ENCODE measurements around the gene MEAF6.

The MEAF6 gene

GRCh38 chr1:37473431-37474045, 41.0 kb downstream of the MEAF6 start:
- no peaks in the 10 kb centered on the region for H3K27me3 ChIP-seq (ENCODE audit: insufficient read depth, low read depth)
- H3K4me1 ChIP-seq (ENCODE audit: low read depth, poor library complexity, severe bottlenecking): peaks cover 43% of the 10 kb centered on the region
- H3K79me2 ChIP-seq (ENCODE audit: insufficient read depth, low read depth): peaks cover 41% of the 10 kb centered on the region
- 0 out of 2 replicates have a peak, but pooled peaks cover 3% of the 10 kb centered on the region for H4K20me1 ChIP-seq (ENCODE audit: insufficient read depth)
- no peak for TF ChIP-seq CTCF (conservative IDR thresholded peaks at IDR 0.05; ENCODE audit: low read depth, low read length)
- H3K4me2 ChIP-seq: peak overlapping the region; percentile 74
- no peak overlapping the region for H3K27ac ChIP-seq
- H3K4me3 ChIP-seq (IDR thresholded peaks at IDR 0.05; ENCODE audit: insufficient read depth, low read depth, low read length): no peak overlapping the region
- no peaks in the 10 kb centered on the region; the same call in 1 of the 2 replicates for H3K36me3 ChIP-seq (ENCODE audit: insufficient read depth)
- H3K9ac ChIP-seq: no peak overlapping the region
- H2AFZ ChIP-seq (ENCODE audit: low read depth): peak overlapping the region; percentile 82

GRCh38 chr1:37472994-37473393, 41.6 kb downstream of the MEAF6 start:
- no peak overlapping the region for H3K4me3 ChIP-seq (IDR thresholded peaks at IDR 0.05; ENCODE audit: insufficient read depth, low read depth, low read length)
- H3K27me3 ChIP-seq (ENCODE audit: insufficient read depth, low read depth): no peaks in the 10 kb centered on the region
- H3K4me2 ChIP-seq: peak overlapping the region; percentile 74; the same call in 1 of the 2 replicates
- no peak overlapping the region for H3K27ac ChIP-seq
- H3K9ac ChIP-seq: no peak overlapping the region
- no peaks in the 10 kb centered on the region; the same call in 1 of the 2 replicates for H3K36me3 ChIP-seq (ENCODE audit: insufficient read depth)
- no peaks in the 10 kb centered on the region for H4K20me1 ChIP-seq (ENCODE audit: insufficient read depth)
- peaks cover 36% of the 10 kb centered on the region for H3K79me2 ChIP-seq (ENCODE audit: insufficient read depth, low read depth)
- H2AFZ ChIP-seq (ENCODE audit: low read depth): no peak overlapping the region
- TF ChIP-seq CTCF (conservative IDR thresholded peaks at IDR 0.05; ENCODE audit: low read depth, low read length): no peak
- peaks cover 43% of the 10 kb centered on the region for H3K4me1 ChIP-seq (ENCODE audit: low read depth, poor library complexity, severe bottlenecking)

GRCh38 chr1:37472281-37472680, 42.3 kb downstream of the MEAF6 start:
- TF ChIP-seq CTCF (conservative IDR thresholded peaks at IDR 0.05; ENCODE audit: low read depth, low read length): no peak
- no peak overlapping the region for H3K9ac ChIP-seq
- no peak overlapping the region for H3K4me3 ChIP-seq (IDR thresholded peaks at IDR 0.05; ENCODE audit: insufficient read depth, low read depth, low read length)
- no peaks in the 10 kb centered on the region for H4K20me1 ChIP-seq (ENCODE audit: insufficient read depth)
- no peak overlapping the region for H2AFZ ChIP-seq (ENCODE audit: low read depth)
- peaks cover 39% of the 10 kb centered on the region for H3K4me1 ChIP-seq (ENCODE audit: low read depth, poor library complexity, severe bottlenecking)
- no peaks in the 10 kb centered on the region for H3K27me3 ChIP-seq (ENCODE audit: insufficient read depth, low read depth)
- H3K4me2 ChIP-seq: no peak overlapping the region
- peaks cover 29% of the 10 kb centered on the region for H3K79me2 ChIP-seq (ENCODE audit: insufficient read depth, low read depth)
- no peaks in the 10 kb centered on the region; the same call in 1 of the 2 replicates for H3K36me3 ChIP-seq (ENCODE audit: insufficient read depth)
- no peak overlapping the region for H3K27ac ChIP-seq

GRCh38 chr1:37471345-37472231, 43.0 kb downstream of the MEAF6 start:
- Histone ChIP-seq H3K4me3 (IDR thresholded peaks at IDR 0.05; ENCODE audit: insufficient read depth, low read depth, low read length) (no peak overlapping the region), H2AFZ (ENCODE audit: low read depth) (no peak overlapping the region), H3K4me1 (ENCODE audit: low read depth, poor library complexity, severe bottlenecking) (peaks cover 40% of the 10 kb centered on the region)

More at GRCh38 chr1:37471345-37472231, 43.0 kb downstream of the MEAF6 start:
- no peaks in the 10 kb centered on the region; the same call in 1 of the 2 replicates for H3K36me3 ChIP-seq (ENCODE audit: insufficient read depth)
- H3K27me3 ChIP-seq (ENCODE audit: insufficient read depth, low read depth): no peaks in the 10 kb centered on the region
- no peak for TF ChIP-seq CTCF (conservative IDR thresholded peaks at IDR 0.05; ENCODE audit: low read depth, low read length)
- peaks cover 22% of the 10 kb centered on the region for H3K79me2 ChIP-seq (ENCODE audit: insufficient read depth, low read depth)
- no peak overlapping the region for H3K9ac ChIP-seq
- H3K27ac ChIP-seq: no peak overlapping the region
- no peaks in the 10 kb centered on the region for H4K20me1 ChIP-seq (ENCODE audit: insufficient read depth)
- no peak overlapping the region for H3K4me2 ChIP-seq
